HG02623 (cell line): ENCODE measurements around the gene UBE2F.
"Not testable (repeated sequence)": the region's sequence is repeated elsewhere in the genome, so short reads cannot be mapped to it uniquely, and the experiment has no call there.

Source experiments
- ATAC-seq: cut with Tn5 transposase; IDR thresholded peaks from one replicate; pipeline ENCODE4 v1.9.1; 2021; ENCODE audit warnings: moderate library complexity; ENCODE audit not compliant: unreplicated experiment

The UBE2F gene

GRCh38 chr2:237978058-237978712 lies 11.4 kb downstream of the UBE2F start:
- ATAC-seq: no peak

GRCh38 chr2:237979331-237979730 lies 12.5 kb downstream of the UBE2F start:
- no peak for ATAC-seq

- no peak for ATAC-seq
Measured at GRCh38 chr2:237980087-237980486, 13.3 kb downstream of the UBE2F start.

- ATAC-seq: no peak
Measured at GRCh38 chr2:237980751-237981150, 13.9 kb downstream of the UBE2F start.

- not testable (repeated sequence) for ATAC-seq
Measured at GRCh38 chr2:237981621-237982020, 14.8 kb downstream of the UBE2F start.

GRCh38 chr2:237982039-237982725 lies 15.4 kb downstream of the UBE2F start:
- no peak for ATAC-seq

GRCh38 chr2:237983922-237984321 lies 17.1 kb downstream of the UBE2F start:
- ATAC-seq: no peak

GRCh38 chr2:237987268-237987667 lies 20.5 kb downstream of the UBE2F start:
- no peak for ATAC-seq

- ATAC-seq: no peak
Measured at GRCh38 chr2:237993701-237994100, 26.9 kb downstream of the UBE2F start.

- ATAC-seq: no peak
Measured at GRCh38 chr2:237995036-237995435, 28.2 kb downstream of the UBE2F start.

- ATAC-seq: no peak
Measured at GRCh38 chr2:237996021-237996593, 29.3 kb downstream of the UBE2F start.

GRCh38 chr2:237997521-237997920 lies 30.7 kb downstream of the UBE2F start:
- no peak for ATAC-seq

GRCh38 chr2:237998530-237998929 lies 31.7 kb downstream of the UBE2F start:
- ATAC-seq: peak; percentile 87

GRCh38 chr2:238003234-238004031 lies 36.6 kb downstream of the UBE2F start:
- ATAC-seq: no peak

- no peak for ATAC-seq
Measured at GRCh38 chr2:238004077-238004830, 37.4 kb downstream of the UBE2F start.

- ATAC-seq: no peak
Measured at GRCh38 chr2:238005528-238005927, 38.7 kb downstream of the UBE2F start.

- ATAC-seq: no peak
Measured at GRCh38 chr2:238006510-238006909, 39.7 kb downstream of the UBE2F start.

- ATAC-seq: no peak
Measured at GRCh38 chr2:238007924-238008323, 41.1 kb downstream of the UBE2F start.

- no peak for ATAC-seq
Measured at GRCh38 chr2:238009563-238009962, 42.7 kb downstream of the UBE2F start.

GRCh38 chr2:238010572-238010971 lies 43.8 kb downstream of the UBE2F start:
- ATAC-seq: no peak

GRCh38 chr2:238013806-238014205 lies 47.0 kb downstream of the UBE2F start:
- ATAC-seq: no peak
